ENCODE data around the gene OR2Z1. TPM values are rescaled to one million over a fixed set of nuclear protein-coding genes. Genes with fewer than 3 reads are reported as not detected.
A peak's percentile ranks its signal among the peaks of the same experiment; 100 is the strongest.

Gene OR2Z1
- total RNA-seq, 3 donors from 2014 or later (not counting 1 experiment from before 2014, with no cell fraction given), result 0.43 TPM; not detected in 2

DNA sequence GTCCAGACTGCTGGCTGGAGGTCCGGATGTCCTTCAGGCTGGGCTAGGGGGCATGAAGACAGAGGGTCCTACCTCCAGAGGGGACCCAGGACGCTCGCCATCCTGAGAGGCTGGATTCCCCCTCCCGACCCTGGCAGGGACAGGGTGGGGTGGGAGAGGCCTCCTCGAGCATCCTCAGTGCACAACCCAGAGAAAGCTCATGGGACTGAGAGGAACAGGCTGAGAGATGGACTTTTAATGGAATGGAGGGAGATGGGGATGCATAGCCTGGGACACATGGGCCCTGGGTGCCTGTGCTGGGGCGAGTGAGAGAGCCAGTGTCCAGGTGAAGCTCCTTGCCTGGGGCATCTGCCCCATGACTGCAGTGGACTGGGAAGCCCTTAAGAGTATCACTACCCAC, 25.9 kb upstream of the OR2Z1 start:
- H3K9me3 ChIP-seq (ENCODE audit: control insufficient read depth, insufficient read depth, low read length), result no peaks in the 10 kb centered on the region

DNA sequence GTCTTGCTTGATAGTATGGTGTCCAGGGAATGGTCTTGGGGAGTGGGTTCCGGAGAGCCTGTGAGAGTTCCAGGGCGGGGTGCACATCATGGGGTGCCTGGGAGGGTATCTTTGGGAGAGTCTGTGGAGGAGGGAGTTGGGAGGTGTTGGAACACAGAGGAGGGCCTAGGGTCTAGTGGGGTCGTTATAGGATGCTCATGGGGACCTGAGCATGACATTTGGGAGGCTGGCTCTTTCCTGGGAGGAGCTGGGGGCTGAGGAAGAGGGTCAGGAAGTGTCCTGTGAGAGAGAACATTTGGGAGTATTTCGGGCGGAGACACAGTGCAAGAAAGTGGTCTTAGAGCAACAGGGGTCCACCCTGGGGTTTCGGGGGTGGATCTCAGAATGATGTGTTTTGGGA, 25.5 kb upstream of the OR2Z1 start:
- no peaks in the 10 kb centered on the region for H3K36me3 Mint-ChIP-seq
- ATAC-seq, result no peak
- Histone ChIP-seq H3K27me3 (ENCODE audit: control insufficient read depth, insufficient read depth, low read length) (no peaks in the 10 kb centered on the region), H3K4me1 (ENCODE audit: control insufficient read depth, insufficient read depth, low read length) (peaks cover 41% of the 10 kb centered on the region), H3K4me3 (ENCODE audit: low read length) (no peak overlapping the region), H3K9me3 (ENCODE audit: control insufficient read depth, insufficient read depth, low read length) (no peaks in the 10 kb centered on the region), H3K27ac (ENCODE audit: low read length) (no peak overlapping the region), H3K36me3 (ENCODE audit: control insufficient read depth, insufficient read depth, low read length) (no peaks in the 10 kb centered on the region)
- H3K4me1 Mint-ChIP-seq, result peaks cover 20 to 54% of the 10 kb centered on the region in 2 donors
- no peak overlapping the region for H3K4me3 Mint-ChIP-seq
- peaks cover 0 to 20% of the 10 kb centered on the region in 2 donors for H3K27me3 Mint-ChIP-seq (ENCODE audit: low read depth in 2 of 2)
- DNase-seq, result no peak
- intact Hi-C loops (cut with micrococcal nuclease), result loop anchor here (2.0 kb wide), 1 partner anchor 115 kb away; no protein-coding TSS in a partner anchor
- TF ChIP-seq, protein P1, sequence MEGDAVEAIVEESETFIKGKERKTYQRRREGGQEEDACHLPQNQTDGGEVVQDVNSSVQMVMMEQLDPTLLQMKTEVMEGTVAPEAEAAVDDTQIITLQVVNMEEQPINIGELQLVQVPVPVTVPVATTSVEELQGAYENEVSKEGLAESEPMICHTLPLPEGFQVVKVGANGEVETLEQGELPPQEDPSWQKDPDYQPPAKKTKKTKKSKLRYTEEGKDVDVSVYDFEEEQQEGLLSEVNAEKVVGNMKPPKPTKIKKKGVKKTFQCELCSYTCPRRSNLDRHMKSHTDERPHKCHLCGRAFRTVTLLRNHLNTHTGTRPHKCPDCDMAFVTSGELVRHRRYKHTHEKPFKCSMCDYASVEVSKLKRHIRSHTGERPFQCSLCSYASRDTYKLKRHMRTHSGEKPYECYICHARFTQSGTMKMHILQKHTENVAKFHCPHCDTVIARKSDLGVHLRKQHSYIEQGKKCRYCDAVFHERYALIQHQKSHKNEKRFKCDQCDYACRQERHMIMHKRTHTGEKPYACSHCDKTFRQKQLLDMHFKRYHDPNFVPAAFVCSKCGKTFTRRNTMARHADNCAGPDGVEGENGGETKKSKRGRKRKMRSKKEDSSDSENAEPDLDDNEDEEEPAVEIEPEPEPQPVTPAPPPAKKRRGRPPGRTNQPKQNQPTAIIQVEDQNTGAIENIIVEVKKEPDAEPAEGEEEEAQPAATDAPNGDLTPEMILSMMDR (IDR thresholded peaks at IDR 0.05), result no peak
- H3K27ac Mint-ChIP-seq, result peak overlapping the region in 1 of 2 donors; percentile 19
- H3K9me3 Mint-ChIP-seq, result no peaks in the 10 kb centered on the region
- WGBS (ENCODE audit: insufficient coverage), result 88% methylated on average over 6 of the region's 6 CpGs

More for the DNA sequence above, 25.9 kb upstream of the OR2Z1 start:
- DNase-seq (no peak), ATAC-seq (no peak)
- Histone ChIP-seq H3K4me3 (ENCODE audit: low read length) (no peak overlapping the region), H3K27me3 (ENCODE audit: control insufficient read depth, insufficient read depth, low read length) (no peaks in the 10 kb centered on the region), H3K4me1 (ENCODE audit: control insufficient read depth, insufficient read depth, low read length) (peaks cover 38% of the 10 kb centered on the region), H3K27ac (ENCODE audit: low read length) (no peak overlapping the region), H3K36me3 (ENCODE audit: control insufficient read depth, insufficient read depth, low read length) (no peaks in the 10 kb centered on the region)
- TF ChIP-seq, protein P1 (IDR thresholded peaks at IDR 0.05), result no peak
- 91% methylated on average over 6 of the region's 6 CpGs for WGBS (ENCODE audit: insufficient coverage)
- peaks cover 0 to 20% of the 10 kb centered on the region in 2 donors for H3K27me3 Mint-ChIP-seq (ENCODE audit: low read depth in 2 of 2)
- H3K4me1 Mint-ChIP-seq, result peaks cover 17 to 55% of the 10 kb centered on the region in 2 donors
- H3K4me3 Mint-ChIP-seq, result no peak overlapping the region
- intact Hi-C loops (cut with micrococcal nuclease), result loop anchor here (2.0 kb wide), 1 partner anchor 115 kb away; no protein-coding TSS in a partner anchor
- no peaks in the 10 kb centered on the region for H3K36me3 Mint-ChIP-seq
- no peaks in the 10 kb centered on the region for H3K9me3 Mint-ChIP-seq
- no peak overlapping the region for H3K27ac Mint-ChIP-seq

DNA sequence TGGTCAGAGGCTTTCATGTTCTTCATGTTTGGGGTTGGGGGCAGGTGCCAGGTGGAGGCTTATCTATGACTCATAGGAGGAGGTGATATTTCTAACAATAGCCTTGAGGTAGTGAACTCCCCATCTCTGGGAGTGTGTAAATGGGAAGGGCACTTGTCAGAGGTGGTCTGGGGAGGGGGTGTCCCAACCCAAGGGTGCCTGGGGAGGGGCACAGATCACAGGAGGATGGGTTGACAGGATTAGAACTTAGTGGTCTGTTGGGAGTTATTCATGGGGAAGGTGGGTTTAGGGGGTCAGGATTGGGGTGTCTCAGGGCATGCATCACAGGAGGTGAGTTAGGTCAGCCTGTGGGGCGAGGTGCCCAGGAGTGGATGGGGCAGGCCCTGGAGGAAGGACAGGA, 24.4 kb upstream of the OR2Z1 start:
- Histone ChIP-seq H3K36me3 (ENCODE audit: control insufficient read depth, insufficient read depth, low read length) (no peaks in the 10 kb centered on the region), H3K4me3 (ENCODE audit: low read length) (no peak overlapping the region), H3K27me3 (ENCODE audit: control insufficient read depth, insufficient read depth, low read length) (no peaks in the 10 kb centered on the region), H3K9me3 (ENCODE audit: control insufficient read depth, insufficient read depth, low read length) (no peaks in the 10 kb centered on the region), H3K27ac (ENCODE audit: low read length) (no peak overlapping the region), H3K4me1 (ENCODE audit: control insufficient read depth, insufficient read depth, low read length) (peaks cover 51% of the 10 kb centered on the region)
- Mint-ChIP-seq H3K9me3 (no peaks in the 10 kb centered on the region), H3K36me3 (no peaks in the 10 kb centered on the region), H3K27me3 (ENCODE audit: low read depth in 2 of 2) (peaks cover 0 to 12% of the 10 kb centered on the region in 2 donors), H3K4me3 (no peak overlapping the region), H3K4me1 (peaks cover 29 to 54% of the 10 kb centered on the region in 2 donors), H3K27ac (no peak overlapping the region)
- DNase-seq, result no peak
- TF ChIP-seq, protein P1 (IDR thresholded peaks at IDR 0.05), result no peak
- no peak for ATAC-seq
- 90% methylated on average over 1 of the region's 1 CpG for WGBS (ENCODE audit: insufficient coverage)
- intact Hi-C loops (cut with micrococcal nuclease), result no loop called here
